Uterus (tissue), 2 donors: ENCODE results near the gene OGFR.

Experiments used
- CTCF ChIP-seq, 4 experiments: fragments of 200-600 bp in 2 of 4; fragments of 450-650 bp in 2 of 4; sonication (generic) in 2 of 4; IDR thresholded peaks; one replicate each; pipeline ENCODE4 v1.5.1; 2016 to 2019; ENCODE audit warnings: antibody characterized with exemption in 4 of 4, mild to moderate bottlenecking in 2 of 4, moderate library complexity in 1 of 4
- POLR2A ChIP-seq, 2 donors: fragments of 450-650 bp; IDR thresholded peaks; one replicate each; pipeline ENCODE4 v1.6.1; 2016; ENCODE audit warnings: antibody characterized with exemption in 2 of 2, mild to moderate bottlenecking in 1 of 2, moderate library complexity in 1 of 2

GRCh38 chr20:62849431-62849830, 44.8 kb downstream of the OGFR start:
- TF ChIP-seq CTCF (IDR thresholded peaks at IDR 0.05) (no peak), POLR2A (IDR thresholded peaks at IDR 0.05) (no peak)
